SH-SY5Y (cell line): ENCODE data around the gene C5.

ENCODE experiments used
- GATA2 ChIP-seq: IDR thresholded peaks from 2 replicates; pipeline ENCODE4 v1.6.1; 2011; ENCODE audit warnings: mild to moderate bottlenecking, low read depth, low read length
- GATA3 ChIP-seq: IDR thresholded peaks from 2 replicates; pipeline ENCODE4 v1.6.1; 2011; ENCODE audit warnings: low read depth, mild to moderate bottlenecking, low read length, moderate library complexity

Gene C5

DNA sequence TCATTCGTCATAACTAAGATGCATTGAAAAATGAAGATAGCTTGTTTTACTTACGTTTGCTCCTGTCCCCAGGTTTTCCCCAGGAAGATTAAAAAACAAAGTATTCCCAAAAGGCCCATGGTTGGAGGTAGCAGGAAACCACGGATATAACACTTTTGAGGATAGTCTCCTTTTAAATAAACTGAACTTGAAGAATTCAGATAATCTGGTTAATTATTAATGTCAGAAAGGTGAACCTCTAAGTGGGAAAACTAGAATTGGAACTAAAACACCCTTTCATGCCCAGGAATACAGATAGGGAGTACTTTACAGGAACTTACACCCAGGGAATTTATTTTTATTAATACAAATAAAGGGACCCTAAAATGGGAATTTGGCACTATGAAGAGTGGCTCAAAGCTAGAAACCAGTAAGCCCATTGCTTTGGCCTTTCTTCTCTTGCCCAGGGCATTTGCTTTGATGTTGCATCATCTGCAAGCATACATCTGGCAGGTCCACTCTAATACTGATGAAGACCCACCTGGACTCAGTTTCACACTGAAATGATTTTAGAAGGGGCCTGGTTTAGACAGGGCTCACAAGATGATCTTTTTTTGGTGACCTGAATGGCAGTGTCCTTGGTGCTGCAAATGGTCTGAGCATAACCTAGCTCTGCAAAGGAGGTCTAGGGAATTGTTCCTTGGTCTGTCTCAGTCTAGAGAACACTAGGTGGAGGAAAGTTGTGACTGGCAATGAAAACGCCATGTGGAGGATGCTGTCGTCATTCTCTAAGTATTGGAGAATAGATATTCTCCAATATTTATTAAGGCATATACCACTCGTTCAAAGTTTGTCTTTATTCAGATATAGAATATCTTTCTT lies at the start of gene C5:
Gene C5, minus strand, starts transcription at position 148 of the 861 bp plus-strand sequence. Its CDS starts 29 bp downstream, at position 119.
- TF ChIP-seq GATA2 (no peak), GATA3 (no peak)

DNA sequence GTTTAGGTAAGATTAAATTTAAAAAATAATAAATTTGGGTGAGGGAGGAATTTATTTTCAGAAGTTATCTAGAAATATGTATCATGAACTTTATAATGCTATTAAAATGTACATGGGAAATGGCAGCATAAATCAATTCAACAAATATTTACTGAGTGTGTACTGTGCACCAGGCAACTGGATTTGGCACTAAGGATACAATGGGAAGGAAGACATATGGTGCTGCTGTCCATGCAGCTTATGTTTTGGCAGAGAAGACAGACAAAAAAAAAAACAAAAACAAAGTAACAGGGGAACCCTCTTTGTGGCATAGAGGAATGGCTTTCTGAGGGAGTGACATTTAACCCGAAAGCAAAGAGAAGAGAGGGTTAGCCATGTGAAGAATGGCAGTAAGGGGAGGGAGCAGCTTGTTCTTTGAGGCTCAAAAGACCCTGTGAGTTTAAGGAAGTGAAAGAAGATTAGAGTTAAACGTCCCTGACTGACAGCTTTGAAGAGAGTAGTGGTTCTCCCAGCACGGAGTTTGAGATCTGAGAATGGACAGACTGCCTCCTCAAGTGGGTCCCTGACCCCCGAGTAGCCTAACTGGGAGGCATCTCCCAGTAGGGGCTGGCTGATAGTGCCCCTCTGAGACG lies 48.6 kb upstream of the C5 start:
- no peak for TF ChIP-seq GATA2

DNA sequence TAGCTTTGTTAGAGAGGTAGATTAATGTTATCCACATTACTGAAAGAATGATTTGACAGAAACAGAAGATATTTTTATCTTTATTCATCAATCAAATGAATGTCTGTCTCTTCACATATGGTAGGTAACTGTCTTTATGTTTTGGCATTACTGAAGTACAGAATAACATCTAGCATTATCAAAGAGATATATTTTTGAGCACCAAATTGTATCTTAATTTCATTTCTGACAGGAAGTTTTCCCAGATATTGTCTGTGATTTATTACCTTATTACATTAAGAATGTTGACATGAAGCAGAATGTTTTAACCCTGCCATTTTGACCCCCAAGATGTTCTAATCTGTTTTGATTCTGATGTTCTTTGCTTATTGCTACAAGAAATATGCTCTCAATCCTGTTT lies 45.0 kb upstream of the C5 start:
- TF ChIP-seq GATA2 (no peak; the same call in 1 of the 2 replicates), GATA3 (no peak)

DNA sequence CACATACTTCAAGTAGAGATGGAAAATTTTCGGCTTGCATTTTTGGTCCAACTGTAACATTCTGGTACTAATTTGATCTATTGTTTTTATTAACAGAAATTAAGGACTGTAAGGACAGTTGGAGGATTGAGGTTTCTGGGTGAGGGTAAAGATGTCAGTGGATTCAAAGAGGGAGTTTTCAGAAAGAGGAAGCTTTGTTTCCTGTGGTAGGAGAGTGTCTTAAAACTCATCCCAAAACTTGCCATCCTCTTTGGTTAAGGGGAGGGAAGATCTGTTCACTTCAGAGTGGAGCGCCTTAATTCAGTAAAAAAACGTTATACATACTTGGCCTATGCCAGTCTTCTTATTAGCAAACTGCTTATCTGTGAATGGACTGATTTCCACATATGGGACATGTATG lies 38.5 kb upstream of the C5 start:
- TF ChIP-seq GATA3 (no peak), GATA2 (no peak)

DNA sequence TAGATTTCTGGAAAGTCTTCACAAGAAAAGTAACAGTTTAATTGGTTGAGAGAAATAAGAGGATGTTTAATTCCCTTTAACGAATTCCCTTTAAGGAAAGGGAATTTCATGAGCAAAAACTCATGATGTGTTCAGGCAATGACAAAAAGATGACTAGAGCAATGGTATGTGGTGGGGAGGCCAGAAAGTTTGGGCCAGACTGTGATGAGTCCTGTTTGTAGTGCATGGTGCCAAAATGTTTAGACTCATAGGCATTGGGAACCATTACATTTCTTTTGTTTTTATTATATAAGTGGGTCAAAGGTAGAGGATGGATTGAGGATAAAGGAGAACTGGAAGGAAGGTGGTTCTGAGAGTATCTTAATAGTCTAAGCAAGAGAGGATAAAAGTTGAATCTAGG lies 35.6 kb upstream of the C5 start:
- no peak for TF ChIP-seq GATA2
- no peak for TF ChIP-seq GATA3

DNA sequence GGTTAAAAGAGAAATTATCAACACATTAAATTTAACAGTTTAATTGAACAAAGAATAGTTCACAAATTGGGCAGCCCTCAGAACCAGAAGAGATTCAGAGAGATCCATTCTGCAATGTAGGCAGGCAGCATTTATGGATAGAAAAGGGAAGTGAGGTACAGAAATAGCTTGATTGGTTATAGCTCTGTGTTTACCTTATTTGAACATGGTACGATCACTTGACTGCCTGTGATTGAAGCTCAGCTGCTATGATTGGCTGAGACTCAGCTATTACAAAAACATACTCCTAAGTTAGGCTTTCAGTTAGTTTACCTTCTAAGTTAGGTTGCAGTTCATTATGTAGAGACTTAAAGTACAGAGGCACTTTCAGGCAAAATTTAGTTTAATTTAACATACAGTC lies 32.0 kb upstream of the C5 start:
- TF ChIP-seq GATA2 = no peak
- no peak for TF ChIP-seq GATA3

DNA sequence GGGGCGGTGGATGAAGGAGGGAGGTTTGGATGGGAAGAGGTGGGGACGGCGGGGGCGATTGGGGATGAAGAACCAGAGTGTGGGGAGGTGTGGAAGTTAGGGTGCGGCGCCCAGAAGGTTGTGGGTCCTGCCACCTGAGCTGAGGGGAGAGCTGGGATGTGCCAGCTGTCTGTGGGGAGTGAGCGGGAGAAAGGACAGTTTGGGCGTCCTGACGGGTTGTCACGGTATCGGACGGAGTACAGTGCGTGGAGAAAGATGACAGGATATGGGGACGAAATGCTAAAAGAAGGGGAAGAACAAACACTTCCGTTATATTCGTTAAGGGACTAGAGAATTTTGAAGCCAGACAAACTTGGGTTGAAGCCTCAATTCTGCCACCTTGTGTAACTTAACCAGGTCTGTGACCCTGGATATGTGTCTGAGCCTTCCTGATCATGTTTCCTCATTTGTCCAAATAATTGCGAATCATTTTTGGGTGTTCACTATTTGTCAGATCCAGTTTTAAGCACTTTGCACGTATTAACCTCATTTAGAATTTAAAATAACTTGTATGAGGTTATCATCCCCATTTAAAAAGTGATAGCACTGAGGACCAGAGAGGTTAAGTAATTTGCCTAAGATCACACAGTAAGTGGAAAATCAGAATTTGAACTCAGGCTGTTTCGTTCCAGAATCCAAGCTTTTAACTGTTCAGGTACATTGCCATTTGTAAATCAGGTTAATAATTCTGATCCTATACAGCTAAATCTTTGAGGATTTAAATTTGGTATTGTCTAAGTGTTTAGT lies 25.4 kb upstream of the C5 start:
- TF ChIP-seq GATA2 (no peak), GATA3 (no peak)

DNA sequence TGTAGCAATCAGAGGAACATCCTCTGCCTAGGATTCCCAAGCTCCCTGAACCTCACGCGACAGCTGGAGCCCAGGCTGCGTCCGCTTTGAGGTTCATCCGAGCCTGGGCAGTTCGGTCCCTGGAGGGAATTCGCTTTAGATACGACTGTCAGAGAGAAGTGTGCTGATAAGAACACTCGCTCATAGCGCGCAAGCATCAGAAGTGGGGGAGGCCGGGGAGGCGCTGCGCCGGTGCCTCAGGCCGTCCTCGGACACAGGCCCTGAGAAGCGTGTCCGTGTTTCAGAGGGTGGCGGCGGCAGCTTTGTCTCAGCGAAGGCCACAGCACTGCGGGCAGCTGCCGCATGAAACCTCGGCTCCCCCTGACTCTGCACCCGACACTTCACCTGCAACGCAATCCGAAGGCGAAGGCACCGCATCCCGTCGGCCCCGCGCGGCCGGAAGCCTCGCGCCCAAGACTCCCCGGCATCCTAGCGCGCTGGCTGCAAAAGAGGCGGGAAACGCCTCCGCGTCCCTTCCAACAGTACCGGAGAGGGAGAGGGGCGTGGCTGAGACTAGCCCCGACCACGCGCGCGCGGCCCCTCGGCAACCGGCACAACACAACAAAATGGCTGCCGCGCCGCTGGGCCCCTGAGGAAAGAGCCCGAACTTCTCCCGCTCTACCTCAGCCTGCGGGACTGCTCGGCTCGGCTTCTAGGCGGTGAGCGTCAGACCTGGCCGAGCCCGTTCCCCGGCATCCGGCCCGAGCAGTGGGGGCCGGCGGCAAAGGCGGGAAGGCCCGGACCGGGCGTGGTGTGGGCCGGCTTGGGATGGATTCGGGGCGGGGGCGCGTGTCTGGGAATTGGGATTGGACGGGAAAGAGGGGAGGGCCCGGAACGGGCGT lies 24.5 kb upstream of the C5 start, which contains the start of gene CNTRL:
Gene CNTRL, plus strand, starts transcription at position 586 of the 881 bp plus-strand sequence. CDS start 13,372 bp downstream, outside the sequence.
- TF ChIP-seq GATA2 (0 out of 2 replicates have a peak, but pooled peaks have one; percentile 19), GATA3 (no peak)

DNA sequence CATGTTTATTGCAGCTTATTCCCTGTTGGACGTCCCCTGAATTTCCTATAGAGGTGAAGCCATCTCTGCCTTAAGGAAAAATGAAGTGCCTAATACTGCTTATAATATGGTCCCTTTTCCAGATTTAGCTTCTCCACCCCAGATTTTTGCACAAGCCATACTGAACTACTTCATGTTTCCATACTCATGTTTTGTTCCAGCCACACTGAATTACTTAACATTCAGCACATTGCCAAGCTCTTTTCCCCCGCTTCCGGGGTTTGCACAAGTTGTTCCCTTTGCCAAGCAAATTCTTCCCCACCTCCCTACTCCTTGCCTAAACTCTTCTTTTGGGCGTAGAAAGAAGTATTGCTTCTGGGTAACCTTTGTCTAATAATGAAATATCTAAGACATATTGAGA lies 23.0 kb upstream of the C5 start:
- TF ChIP-seq GATA3 (no peak), GATA2 (no peak)

DNA sequence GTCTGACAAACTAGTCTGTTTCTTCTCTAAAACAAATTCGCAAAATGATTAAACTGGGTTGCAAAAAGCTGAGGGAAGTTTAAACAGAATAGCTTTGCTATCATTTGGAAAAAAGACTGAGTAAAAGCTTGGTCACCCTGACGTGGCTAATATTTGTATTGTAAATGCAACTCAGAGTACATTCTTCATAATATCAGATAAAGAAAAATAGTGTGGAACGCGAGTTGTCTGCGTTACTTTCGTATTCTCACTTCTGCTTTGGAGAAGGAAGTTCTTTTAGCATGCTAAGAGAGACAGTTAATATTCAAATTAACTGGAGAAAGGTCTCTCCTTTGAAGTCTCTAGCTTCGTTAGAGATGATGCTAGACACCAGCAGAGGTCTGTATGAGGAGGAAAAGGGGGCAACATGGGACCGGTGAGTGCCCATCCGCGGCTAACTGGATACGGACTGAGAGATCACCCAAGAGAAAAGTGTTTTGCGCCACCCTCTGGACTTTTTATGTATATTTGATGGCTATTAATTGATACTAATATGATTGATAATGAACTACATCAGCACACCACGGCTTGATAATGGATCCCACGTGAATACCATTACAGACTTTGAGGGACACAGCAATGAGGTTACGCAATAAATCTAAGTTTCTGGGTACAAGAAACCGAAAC lies 21.8 kb upstream of the C5 start:
- no peak for TF ChIP-seq GATA3

DNA sequence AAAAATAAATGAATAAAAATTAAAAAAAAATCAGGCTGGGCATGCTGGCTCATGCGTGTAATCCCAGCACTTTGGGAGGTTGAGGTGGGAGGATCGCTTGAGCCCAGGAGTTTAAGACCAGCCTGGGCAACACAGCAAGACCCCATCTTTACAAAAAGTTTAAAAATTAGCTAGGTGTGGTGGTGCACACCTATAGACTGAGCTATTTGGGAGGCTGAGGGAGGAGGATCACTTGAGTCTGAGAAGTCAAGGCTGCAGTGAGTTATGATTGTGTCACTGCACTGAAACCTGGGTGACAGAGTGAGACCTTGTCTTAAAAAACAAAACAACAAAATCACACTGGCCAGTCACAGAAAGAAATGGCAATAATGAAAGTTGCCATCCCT lies 21.3 kb upstream of the C5 start:
- TF ChIP-seq GATA3 = no peak
- no peak for TF ChIP-seq GATA2

DNA sequence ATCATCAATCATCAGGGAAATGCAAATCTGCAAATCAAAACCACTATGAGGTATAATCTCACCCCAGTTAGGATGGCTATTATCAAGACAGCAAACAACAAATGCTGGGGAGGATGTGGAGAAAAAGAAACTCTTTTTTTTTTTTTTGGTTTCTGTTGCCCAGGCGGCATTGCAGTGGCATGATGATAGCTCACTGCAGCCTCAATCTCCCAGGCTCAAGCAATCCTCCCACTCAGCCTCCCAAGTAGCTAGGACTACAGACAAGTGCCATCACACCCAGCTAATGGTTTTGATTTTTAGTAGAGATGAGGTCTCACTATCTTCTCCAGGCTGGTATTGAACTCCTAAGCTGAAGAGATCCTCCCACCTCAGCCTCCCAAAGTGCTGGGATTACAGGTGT lies 19.3 kb upstream of the C5 start:
- TF ChIP-seq GATA2 (no peak), GATA3 (no peak)

DNA sequence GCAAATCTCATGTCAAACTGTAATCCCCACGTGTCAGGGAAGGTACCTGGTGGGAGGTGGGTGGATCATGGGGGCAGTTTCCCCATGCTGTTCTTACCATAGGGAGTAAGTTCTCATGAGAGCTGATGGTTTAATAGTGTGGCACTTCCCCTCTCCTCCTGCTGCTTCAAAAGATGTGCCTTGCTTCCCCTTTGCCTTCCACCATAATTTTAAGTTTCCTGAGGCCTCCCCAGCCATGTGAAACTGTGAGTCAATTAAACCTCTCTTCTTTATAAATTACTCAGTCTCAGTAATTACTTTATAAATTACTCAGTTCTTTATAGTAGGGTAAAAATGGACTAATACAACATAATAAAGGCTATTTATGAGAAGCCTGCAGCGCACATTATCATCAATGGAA lies 17.6 kb upstream of the C5 start:
- no peak for TF ChIP-seq GATA2
- TF ChIP-seq GATA3 = no peak

DNA sequence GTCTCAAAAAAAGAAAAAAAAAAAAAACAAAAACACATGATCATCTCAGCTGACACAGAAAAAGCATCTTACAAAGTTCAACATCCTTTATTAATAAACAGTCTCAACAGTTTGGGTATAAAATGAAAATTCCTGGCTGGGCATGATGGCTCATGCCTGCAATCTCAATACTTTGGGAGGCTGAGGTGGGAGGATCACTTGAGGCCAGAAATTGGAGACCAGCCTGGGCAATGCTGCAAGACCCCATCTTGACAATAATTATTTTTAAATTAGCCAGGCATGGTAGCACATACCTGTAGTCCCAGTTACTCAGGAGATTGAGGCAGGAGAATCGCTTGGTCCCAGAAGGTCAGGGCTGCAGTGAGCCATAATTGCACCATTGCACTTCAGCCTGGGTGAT lies 16.8 kb upstream of the C5 start:
- TF ChIP-seq GATA3 (no peak), GATA2 (no peak)

DNA sequence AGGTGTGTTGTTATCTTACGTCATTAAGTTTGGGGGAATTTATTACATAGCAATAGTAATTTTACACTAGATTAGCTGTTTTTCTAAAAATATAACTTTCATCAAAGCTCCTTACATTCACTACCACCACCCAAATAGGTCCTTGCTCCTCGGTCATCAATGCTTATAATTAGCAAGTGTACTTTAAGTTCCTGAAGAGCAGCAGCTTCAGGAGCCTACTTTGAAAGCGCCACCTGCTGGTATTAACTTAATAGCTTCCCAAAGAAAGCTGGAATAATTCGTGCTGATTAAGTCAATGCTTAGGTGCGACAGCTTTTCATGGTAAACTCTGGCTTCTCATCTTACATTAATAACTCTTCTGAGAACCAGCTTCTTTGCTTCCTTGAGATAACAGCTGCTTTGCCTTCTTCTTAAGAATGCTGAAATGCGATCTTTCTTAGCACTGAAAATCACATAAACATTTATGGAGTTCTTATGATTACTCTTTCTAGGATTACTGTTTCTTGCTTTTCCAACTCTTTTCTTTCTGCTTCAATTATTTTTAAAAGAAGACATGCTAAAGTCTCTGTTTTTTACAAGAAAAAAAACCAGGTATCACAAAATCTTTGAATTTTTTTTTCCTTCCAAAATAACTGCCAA lies 10.0 kb upstream of the C5 start:
- TF ChIP-seq GATA2 = no peak
- TF ChIP-seq GATA3 = no peak
